HG03565 (cell line): ENCODE results near the gene LIFR.

ENCODE experiments used
- ATAC-seq: cut with Tn5 transposase; IDR thresholded peaks from one replicate; pipeline ENCODE4 v1.9.1; 2021; ENCODE audit warnings: mild to moderate bottlenecking, moderate library complexity; ENCODE audit not compliant: unreplicated experiment

LIFR gene

DNA sequence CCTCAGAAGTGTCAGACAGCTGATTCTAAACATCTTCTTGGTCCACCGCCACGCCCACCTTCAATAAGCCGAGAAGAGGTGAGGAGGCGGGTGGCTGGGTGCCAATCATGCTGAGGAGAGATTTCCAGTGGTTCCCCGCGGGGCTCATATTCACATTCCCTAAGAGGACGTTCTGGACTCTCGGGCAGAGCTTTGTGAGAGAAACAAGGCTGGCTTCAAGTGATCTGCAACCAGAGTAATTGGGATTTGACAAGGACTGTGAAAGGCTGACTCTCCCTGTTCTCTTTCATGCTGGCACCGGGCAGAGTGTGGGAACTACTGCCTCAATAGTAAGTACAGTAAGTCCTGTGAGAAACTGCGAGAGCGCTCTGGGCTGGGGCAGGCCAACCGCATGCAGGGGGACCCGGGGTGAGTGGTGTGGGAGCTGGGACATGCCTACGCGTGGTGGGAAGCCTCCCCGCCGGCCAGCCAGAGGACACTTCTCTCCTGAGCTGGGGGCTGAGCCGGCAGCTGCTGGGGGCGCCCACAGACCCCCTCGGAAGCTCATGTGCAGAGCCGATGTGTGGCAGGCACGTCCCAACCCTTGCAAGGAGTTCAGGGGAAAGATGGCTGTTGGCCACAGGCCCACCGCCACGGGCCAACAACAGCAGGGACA, 110.9 kb downstream of the LIFR start:
- no peak for ATAC-seq

DNA sequence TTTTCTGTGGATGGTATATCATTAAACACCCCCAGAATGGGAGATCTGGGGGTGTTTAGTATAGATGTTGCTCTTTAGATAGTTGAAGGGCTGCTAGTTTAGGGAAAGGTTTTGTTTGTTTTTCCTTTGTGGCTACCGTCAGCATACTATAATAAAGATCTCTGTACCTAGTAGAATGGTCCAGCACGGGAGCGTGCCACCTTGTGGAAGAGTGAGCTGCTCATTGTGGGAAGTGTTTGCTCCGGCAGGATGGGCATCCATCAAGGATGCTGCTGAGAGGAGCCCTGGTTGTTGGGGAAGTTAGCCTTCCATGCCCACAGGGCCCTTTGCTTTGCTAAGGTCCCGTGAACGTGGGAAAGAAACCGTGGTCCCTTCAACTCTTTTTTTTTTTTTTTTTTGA, 113.1 kb downstream of the LIFR start:
- no peak for ATAC-seq

DNA sequence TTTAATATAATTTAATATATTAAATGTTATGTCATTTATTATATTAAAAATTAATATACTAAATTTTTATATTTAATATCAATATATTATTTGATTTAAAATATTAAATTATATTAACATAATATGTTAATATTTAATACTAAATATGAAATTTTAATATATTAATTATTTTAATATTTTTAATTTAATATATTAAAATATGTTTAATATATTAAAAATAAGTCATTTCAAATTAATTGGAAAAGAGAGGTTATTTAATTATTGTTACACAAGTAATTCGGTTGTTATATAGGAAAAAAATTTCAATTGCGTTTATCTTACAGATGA, 114.2 kb downstream of the LIFR start:
- ATAC-seq: no peak

DNA sequence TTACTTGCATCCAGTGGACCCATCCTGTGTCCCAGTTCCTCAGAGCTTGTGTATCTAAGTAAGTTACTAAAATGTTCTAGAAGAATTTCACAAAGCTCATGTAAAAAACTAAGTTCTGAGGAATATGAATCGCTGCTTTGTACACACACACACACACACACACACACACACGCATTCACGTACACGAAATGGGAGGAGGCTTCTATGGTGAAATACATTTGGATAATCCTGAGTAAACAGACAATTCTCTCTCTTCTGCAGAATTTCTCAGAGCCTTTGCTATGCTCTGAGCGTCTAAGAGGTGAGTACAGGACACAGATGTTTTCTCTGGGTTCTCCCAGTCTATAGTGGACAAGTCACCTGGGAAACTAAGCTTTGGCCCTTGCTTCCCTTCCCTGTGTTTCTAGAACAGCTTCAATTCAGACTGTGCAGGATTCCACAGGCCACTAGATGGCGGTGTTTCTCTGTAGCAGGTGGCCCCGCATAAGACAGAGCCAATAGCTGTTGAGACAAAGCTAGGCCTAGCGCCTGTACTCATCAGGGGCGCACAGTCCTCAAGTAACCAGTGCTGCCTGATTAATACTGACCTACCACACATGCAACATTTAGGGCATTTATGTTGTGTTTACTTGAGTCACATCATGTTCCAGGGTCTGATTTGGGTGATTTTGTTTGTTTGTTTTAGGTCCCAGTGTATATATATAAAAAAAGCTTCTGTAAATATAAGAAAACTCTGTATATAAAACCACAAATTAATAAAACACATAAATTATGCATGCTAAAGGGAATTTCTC, 114.8 kb downstream of the LIFR start:
- ATAC-seq: peak; percentile 99

DNA sequence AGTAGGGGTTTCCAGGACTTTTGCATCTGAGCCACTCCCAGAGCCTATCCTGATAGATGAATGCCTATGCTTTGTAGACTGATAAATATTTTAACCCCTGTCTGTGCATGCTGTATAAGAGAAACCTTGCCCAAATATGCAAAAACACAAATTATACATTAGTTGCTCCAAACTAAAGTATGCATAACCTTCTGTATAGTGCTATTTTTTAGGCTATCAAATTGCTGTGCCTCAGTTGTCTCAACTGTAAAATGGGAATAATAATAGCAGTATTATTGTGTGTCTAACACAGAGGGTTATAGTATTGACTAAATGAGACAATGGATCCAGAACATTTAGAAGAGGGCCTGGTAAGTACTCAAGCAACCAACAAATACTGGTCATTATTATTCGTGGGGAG, 117.7 kb downstream of the LIFR start:
- ATAC-seq: no peak

DNA sequence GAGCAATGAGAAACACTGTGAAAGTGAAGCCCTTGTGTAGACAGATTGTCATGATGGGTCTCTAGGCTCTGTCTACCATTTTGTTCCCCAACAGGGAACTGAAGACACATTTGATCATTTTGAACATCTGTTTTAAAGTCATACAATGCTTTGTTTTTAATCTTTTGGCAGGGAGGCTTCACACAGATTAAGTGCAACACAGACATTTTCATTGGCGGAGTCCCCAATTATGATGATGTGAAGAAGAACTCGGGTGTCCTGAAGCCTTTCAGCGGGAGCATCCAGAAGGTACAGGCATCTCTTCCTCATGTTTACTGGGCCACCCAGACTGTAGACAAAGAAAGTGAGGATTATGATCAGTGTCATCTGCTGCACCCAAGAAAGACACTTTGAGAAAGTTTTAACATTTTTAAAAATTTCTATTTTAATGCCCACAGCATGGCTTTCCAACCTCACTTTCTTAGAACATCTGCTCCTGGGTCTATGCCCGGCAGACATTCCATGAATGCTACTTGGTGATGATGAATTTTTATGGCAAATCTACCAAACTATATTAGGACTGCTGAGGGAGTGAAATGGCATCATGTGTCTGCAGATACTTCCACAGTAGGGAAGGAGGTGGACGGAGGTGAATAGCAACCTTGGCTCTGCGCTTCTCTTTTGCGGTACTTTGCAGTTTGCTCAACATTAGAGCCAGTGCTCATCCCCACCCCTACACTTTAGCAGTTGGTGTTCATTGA, 121.3 kb downstream of the LIFR start:
- ATAC-seq: no peak

DNA sequence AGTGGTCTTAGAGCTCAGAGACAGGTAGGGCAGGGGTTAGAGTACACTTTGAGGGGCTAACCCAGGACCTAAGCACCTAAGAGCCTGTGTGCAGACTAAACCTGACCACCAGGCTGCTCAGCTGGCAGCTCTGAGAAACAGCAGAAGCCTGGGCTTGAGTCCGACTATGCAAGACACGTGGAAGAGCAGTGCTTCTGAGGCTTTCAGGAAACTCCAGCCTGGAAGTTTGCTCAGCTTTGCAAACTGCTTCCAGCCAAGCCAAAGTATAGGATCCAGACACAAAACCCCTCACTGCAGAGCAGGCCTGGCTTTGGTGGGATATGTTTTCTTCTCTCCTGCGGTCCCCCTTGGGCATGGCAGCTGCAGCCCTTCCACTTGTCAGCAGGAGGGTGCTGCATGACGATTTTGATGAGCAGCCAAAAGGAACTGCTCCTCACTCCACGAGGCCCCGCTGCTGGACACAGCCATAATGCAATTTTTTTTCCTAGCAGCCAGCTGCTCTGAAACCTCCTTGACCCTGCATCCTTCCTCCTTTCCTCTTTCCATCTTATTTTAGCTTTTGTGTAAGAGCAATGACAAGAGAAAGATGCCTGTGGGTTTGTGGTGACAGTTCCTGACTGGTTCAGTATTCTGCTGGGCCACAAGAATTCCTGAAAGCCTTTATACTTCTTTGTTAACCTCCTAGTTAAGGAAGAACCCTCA, 123.1 kb downstream of the LIFR start:
- ATAC-seq: no peak

DNA sequence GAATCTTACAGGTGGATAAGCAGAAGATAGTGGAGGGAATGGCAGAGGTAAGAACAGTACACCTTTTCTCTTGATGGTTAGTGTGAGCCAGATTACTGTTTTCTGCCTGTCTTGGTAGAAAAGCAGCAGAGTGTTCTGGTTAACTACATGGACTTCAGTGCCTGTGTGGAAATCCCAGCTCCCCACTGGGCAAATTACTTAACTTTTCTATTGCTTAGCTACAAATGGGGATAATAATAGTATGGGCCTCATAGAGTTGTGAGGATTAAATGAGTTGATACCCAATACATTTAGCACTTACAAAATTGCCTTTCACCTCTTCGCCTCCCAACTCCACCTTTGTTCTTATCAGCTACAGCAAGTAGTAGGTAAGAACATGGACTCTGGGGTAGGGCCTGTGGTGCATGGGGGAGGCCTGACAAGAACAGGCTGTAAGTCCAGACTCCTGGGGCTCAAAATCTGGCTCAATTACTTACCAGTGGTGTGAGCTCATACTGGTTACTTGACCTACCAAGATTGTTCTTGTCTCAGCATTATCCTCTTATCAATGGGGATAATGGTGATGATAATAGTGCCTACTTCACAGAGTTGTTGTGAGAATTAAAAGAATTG, 125.1 kb downstream of the LIFR start:
- ATAC-seq: no peak

DNA sequence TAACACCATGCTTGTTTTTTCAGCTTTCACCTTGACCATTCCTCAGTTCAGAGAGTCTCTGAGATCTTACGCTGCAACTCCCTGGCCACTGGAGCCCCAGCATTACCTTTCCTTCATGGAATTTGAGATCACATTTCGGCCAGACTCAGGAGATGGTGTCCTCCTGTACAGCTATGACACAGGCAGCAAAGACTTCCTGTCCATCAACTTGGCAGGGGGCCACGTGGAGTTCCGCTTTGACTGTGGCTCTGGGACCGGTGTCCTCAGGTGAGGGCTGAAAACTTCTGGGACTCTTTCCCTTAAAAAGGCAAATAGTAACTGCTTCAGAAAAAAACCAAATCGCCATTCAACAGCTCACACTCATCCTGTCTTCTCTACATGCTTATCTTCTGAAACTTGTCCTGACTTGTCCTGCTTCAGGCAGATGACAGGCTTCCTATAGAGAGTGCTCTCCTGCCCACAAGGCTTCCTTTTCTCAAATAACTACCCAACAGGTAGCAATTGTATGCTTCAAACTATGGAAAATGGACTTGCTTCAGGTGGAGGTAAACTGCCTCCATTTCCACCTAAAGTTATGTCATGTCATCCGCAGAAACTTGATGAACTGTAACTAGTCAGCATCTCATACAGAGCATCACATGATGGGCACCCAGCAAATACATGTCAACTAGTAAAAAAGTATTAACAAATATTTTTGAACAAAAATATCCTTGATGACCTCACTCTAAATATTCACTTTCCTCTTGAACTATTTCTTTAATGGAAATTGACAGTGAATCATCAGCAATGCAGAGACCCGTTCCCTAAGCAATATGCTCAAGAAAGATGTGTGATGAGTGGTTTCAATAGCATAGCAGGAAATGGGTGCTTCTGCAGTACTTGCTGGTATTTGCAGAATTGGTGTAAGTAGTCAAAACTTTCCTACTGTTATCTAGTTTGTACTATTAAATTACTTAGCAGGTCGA, 129.2 kb downstream of the LIFR start:
- ATAC-seq: no peak

DNA sequence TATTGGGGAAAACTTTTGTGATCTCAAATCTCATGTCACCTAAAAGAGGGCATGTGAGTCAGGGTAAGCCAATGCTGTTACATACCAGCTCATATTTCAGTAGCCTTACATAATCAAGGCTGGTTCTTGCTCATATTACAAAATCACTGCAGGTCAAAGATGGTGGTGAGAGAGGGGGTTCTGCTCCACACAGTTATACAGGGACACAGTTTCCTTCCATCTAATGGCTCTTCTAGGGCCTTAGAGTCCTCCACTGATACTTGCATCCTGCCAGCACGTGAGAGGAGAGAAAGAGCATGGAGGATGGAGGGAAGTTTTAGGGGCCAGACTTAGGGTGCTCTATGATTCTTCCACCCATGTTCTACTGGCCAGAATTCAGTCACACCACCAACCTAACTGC, 130.0 kb downstream of the LIFR start:
- ATAC-seq: no peak
